Astrocyte (in vitro differentiated cells and primary cell): Measurements from ENCODE around the gene CENPB. TPM values are rescaled to one million over a fixed set of nuclear protein-coding genes. Genes with fewer than 3 reads are reported as not detected.

ENCODE experiments used
- DNase-seq: peaks from one replicate; pipeline ENCODE4 v3.0.0-alpha.2; 2010; ENCODE audit warnings: low read depth
- FAIRE-seq: peaks from 2 replicates; lab custom pipeline; 2011; peaks lifted over from hg19 to GRCh38; lab: Jason Lieb, UNC
- H2AFZ ChIP-seq: 2 replicates; pipeline ENCODE4 v1.6.0; 2012; ENCODE audit warnings: low read depth, low read length, inconsistent platforms
- H3K27ac ChIP-seq: 2 replicates; pipeline ENCODE4 v1.5.1; 2011; ENCODE audit warnings: low read depth, low read length, inconsistent platforms
- H3K27me3 ChIP-seq: 2 replicates; pipeline ENCODE4 v1.6.0; 2011; ENCODE audit warnings: low read length, inconsistent platforms; ENCODE audit not compliant: insufficient read depth
- H3K36me3 ChIP-seq: 2 replicates; pipeline ENCODE4 v1.5.1; 2011; ENCODE audit warnings: low read length, inconsistent platforms; ENCODE audit not compliant: insufficient read depth
- H3K4me1 ChIP-seq: 2 replicates; pipeline ENCODE4 v1.5.1; 2011; ENCODE audit warnings: low read length, inconsistent platforms; ENCODE audit not compliant: insufficient read depth
- H3K4me2 ChIP-seq: 2 replicates; pipeline ENCODE4 v1.6.0; 2012; ENCODE audit warnings: low read length, inconsistent platforms
- H3K4me3 ChIP-seq: 2 replicates; pipeline ENCODE4 v1.5.1; 2011; ENCODE audit warnings: low read depth, mild to moderate bottlenecking, low read length, inconsistent platforms; ENCODE audit not compliant: insufficient read depth
- H3K79me2 ChIP-seq: 2 replicates; pipeline ENCODE4 v1.6.0; 2012; ENCODE audit warnings: mild to moderate bottlenecking, low read length, inconsistent platforms; ENCODE audit not compliant: insufficient read depth
- H3K9ac ChIP-seq: 2 replicates; pipeline ENCODE4 v1.6.0; 2012; ENCODE audit warnings: mild to moderate bottlenecking, low read length, inconsistent platforms
- H3K9me3 ChIP-seq: 2 replicates; pipeline ENCODE4 v1.5.1; 2012; ENCODE audit warnings: low read depth, mild to moderate bottlenecking, low read length, inconsistent platforms; ENCODE audit not compliant: insufficient read depth
- H4K20me1 ChIP-seq: 2 replicates; pipeline ENCODE4 v1.6.0; 2012; ENCODE audit warnings: low read length, inconsistent platforms; ENCODE audit not compliant: insufficient read depth
- H3K27ac Mint-ChIP-seq: one replicate; pipeline ENCODE4 v1.8.0; 2021; ENCODE audit warnings: mild to moderate bottlenecking, mixed read lengths; ENCODE audit not compliant: unreplicated experiment
- H3K27me3 Mint-ChIP-seq: one replicate; pipeline ENCODE4 v1.8.0; 2021; ENCODE audit warnings: low read depth, mixed read lengths; ENCODE audit not compliant: unreplicated experiment
- H3K36me3 Mint-ChIP-seq: one replicate; pipeline ENCODE4 v1.8.0; 2021; ENCODE audit warnings: low read depth, mixed read lengths; ENCODE audit not compliant: unreplicated experiment
- H3K4me1 Mint-ChIP-seq: one replicate; pipeline ENCODE4 v1.8.0; 2021; ENCODE audit warnings: low read depth, mixed read lengths; ENCODE audit not compliant: unreplicated experiment
- H3K4me3 Mint-ChIP-seq: one replicate; pipeline ENCODE4 v1.8.0; 2021; ENCODE audit warnings: mild to moderate bottlenecking, moderate library complexity, mixed read lengths; ENCODE audit not compliant: unreplicated experiment
- H3K9me3 Mint-ChIP-seq: one replicate; pipeline ENCODE4 v1.8.0; 2021; ENCODE audit warnings: mild to moderate bottlenecking, mixed read lengths; ENCODE audit not compliant: unreplicated experiment
- CTCF ChIP-seq: IDR thresholded peaks from 2 replicates; pipeline ENCODE4 v1.5.1; 2011; ENCODE audit warnings: low read depth, mild to moderate bottlenecking, inconsistent platforms, low read length, moderate library complexity; ENCODE audit not compliant: insufficient read depth
- EZH2 ChIP-seq: IDR thresholded peaks from 2 replicates; pipeline ENCODE4 v1.6.1; 2012; ENCODE audit warnings: mild to moderate bottlenecking, low read length, inconsistent platforms; ENCODE audit not compliant: insufficient read depth
- total RNA-seq: library from RNA; stranded (reverse); gene quantifications from 2 replicates; pipeline ENCODE4 v1.2.1, GENCODE V29; 2021

The CENPB gene
- total RNA-seq, 1 donor from 2014 or later = 39.1 TPM

- TF ChIP-seq EZH2 (no peak), CTCF (no peak)
- H3K36me3 ChIP-seq = no peaks in the 10 kb centered on the region
- Mint-ChIP-seq H3K4me1 (peaks cover 6% of the 10 kb centered on the region), H3K9me3 (peaks cover 2% of the 10 kb centered on the region), H3K36me3 (peaks cover 2% of the 10 kb centered on the region), H3K27me3 (peaks cover 5% of the 10 kb centered on the region), H3K27ac (no peak overlapping the region), H3K4me3 (no peak overlapping the region)
- DNase-seq (no peak), FAIRE-seq (no peak)
- H4K20me1 ChIP-seq = peaks cover 48% of the 10 kb centered on the region
- H3K9me3 ChIP-seq = no peaks in the 10 kb centered on the region
- H3K4me2 ChIP-seq = peak overlapping the region; percentile 97
- H3K79me2 ChIP-seq = peaks cover 35% of the 10 kb centered on the region
- H3K27me3 ChIP-seq = no peaks in the 10 kb centered on the region
- H2AFZ ChIP-seq = peak overlapping the region; percentile 63
- H3K9ac ChIP-seq = peak overlapping the region; percentile 85
- peak overlapping the region; percentile 64 for H3K27ac ChIP-seq
- H3K4me3 ChIP-seq = peak overlapping the region; percentile 70
- peaks cover 18% of the 10 kb centered on the region for H3K4me1 ChIP-seq
Observed at GRCh38 chr20:3785240-3786125, 1.1 kb downstream of the CENPB start.

- Histone ChIP-seq H3K79me2 (peaks cover 35% of the 10 kb centered on the region), H3K4me1 (peaks cover 18% of the 10 kb centered on the region), H4K20me1 (peaks cover 48% of the 10 kb centered on the region), H3K27me3 (no peaks in the 10 kb centered on the region), H3K4me2 (peak overlapping the region; percentile 97), H3K9ac (peak overlapping the region; percentile 85), H2AFZ (no peak overlapping the region), H3K9me3 (no peaks in the 10 kb centered on the region), H3K27ac (no peak overlapping the region), H3K36me3 (no peaks in the 10 kb centered on the region), H3K4me3 (peak overlapping the region; percentile 70)
- Mint-ChIP-seq H3K4me3 (peak overlapping the region; percentile 69), H3K27ac (no peak overlapping the region), H3K27me3 (peaks cover 3% of the 10 kb centered on the region), H3K36me3 (peaks cover 2% of the 10 kb centered on the region), H3K4me1 (peaks cover 9% of the 10 kb centered on the region), H3K9me3 (peaks cover 2% of the 10 kb centered on the region)
- TF ChIP-seq EZH2 = no peak
- no peak for DNase-seq
- FAIRE-seq = no peak
Observed at GRCh38 chr20:3784863-3785239, 1.7 kb downstream of the CENPB start.

DNA sequence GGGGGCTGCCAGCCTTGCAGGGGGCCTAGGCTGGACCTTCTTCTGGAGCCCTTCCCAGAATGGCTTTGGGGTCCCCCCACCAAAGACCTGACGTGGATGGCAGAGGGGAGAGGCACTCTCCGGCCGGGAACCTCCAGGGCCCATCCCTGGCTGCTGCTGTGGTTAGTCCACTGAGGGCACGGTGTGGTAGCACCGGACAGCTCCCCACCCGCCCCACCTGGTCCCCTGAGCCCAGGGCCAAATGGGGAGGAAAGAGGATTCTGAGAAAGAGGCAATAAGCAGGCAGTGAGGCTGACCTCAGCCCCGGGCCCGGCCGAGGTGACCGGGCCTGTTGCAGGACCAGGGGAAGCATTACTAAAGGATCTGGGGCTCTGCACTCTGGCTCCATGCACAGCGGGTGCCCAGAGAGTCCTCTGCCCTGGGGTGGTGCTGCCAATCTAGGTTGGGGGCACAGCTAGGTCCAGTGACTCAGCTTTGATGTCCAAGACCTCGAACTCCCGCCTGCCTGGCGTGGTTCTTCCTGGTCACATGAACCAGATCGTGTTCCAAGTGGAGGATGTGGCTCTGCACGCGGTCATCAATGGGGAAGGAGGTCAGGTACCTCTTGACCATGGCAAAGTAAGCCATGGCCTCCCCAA is 2.2 kb downstream of the CENPB start:
- Mint-ChIP-seq H3K27ac (no peak overlapping the region), H3K4me1 (peaks cover 9% of the 10 kb centered on the region), H3K9me3 (peaks cover 2% of the 10 kb centered on the region), H3K36me3 (peaks cover 2% of the 10 kb centered on the region), H3K27me3 (peaks cover 8% of the 10 kb centered on the region), H3K4me3 (peak overlapping the region; percentile 69)
- no peak for FAIRE-seq
- Histone ChIP-seq H3K27ac (no peak overlapping the region), H3K4me1 (peaks cover 18% of the 10 kb centered on the region), H2AFZ (no peak overlapping the region), H3K4me2 (peak overlapping the region; percentile 97), H3K79me2 (peaks cover 35% of the 10 kb centered on the region), H3K9me3 (no peaks in the 10 kb centered on the region), H3K4me3 (peak overlapping the region; percentile 31), H3K9ac (peak overlapping the region; percentile 85), H3K36me3 (no peaks in the 10 kb centered on the region), H3K27me3 (no peaks in the 10 kb centered on the region), H4K20me1 (peaks cover 48% of the 10 kb centered on the region)
- DNase-seq = no peak
- TF ChIP-seq EZH2 = no peak
- TF ChIP-seq CTCF = no peak
